ENCODE measurements around the gene F5. TPM values are rescaled to one million over a fixed set of nuclear protein-coding genes. Genes with fewer than 3 reads are reported as not detected.

Gene F5
- total and polyA plus RNA-seq, 2 of the 13 experiments (the other 11 are each of a cell fraction or from before 2014, with no cell fraction given) = 38.3 to 64.0 TPM

DNA sequence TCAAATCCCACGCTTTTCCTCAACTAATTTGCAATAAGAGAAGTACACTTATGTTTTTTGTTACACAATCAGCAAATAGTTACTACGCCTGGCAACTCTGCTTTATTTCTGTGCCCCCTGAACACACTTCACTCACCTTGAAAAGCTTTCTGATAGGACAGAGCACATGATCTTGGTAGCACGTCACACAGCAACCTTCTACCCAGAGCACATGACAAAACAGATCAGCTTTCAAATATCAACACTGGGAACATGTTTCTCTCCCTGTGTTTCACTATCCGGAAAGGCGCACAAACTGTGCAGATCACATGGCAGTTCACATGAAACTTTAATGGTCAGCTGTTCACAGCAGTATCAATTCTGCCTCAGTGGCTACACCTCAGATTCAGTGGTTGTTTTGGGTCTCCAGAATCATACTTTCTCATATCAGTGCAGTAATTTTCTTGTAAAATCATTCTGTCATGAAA, 102.7 kb downstream of the F5 start (continued):
- TF ChIP-seq, protein P1, sequence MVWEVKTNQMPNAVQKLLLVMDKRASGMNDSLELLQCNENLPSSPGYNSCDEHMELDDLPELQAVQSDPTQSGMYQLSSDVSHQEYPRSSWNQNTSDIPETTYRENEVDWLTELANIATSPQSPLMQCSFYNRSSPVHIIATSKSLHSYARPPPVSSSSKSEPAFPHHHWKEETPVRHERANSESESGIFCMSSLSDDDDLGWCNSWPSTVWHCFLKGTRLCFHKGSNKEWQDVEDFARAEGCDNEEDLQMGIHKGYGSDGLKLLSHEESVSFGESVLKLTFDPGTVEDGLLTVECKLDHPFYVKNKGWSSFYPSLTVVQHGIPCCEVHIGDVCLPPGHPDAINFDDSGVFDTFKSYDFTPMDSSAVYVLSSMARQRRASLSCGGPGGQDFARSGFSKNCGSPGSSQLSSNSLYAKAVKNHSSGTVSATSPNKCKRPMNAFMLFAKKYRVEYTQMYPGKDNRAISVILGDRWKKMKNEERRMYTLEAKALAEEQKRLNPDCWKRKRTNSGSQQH (CRISPR knock-in tag; IDR thresholded peaks at IDR 0.05; ENCODE audit: low read depth) = 0 out of 2 replicates have a peak, but pooled peaks have one; percentile 26
- TF ChIP-seq ZNF207 (IDR thresholded peaks at IDR 0.05; ENCODE audit: borderline replicate concordance) (no peak), DNMT1 (CRISPR knock-in tag; IDR thresholded peaks at IDR 0.05) (no peak), HMGA1 (CRISPR knock-in tag; conservative IDR thresholded peaks at IDR 0.05) (no peak), ZSCAN29 (CRISPR knock-in tag; conservative IDR thresholded peaks at IDR 0.05) (no peak), ELF1 (CRISPR knock-in tag; IDR thresholded peaks at IDR 0.05) (0 out of 2 replicates have a peak, but pooled peaks have one; percentile 24), PRPF4 (IDR thresholded peaks at IDR 0.05; ENCODE audit: low read depth, low read length, poor library complexity, severe bottlenecking) (no peak), ZNF446 (CRISPR knock-in tag; IDR thresholded peaks at IDR 0.05) (no peak), JUN (CRISPR knock-in tag; IDR thresholded peaks at IDR 0.05) (no peak), ZNF292 (CRISPR knock-in tag; IDR thresholded peaks at IDR 0.05; ENCODE audit: borderline replicate concordance, low read depth) (no peak), ZNF121 (CRISPR knock-in tag; IDR thresholded peaks at IDR 0.05) (no peak), ZEB1 (IDR thresholded peaks at IDR 0.05; ENCODE audit: insufficient replicate concordance, low read depth) (no peak), TRIM24 (CRISPR knock-in tag; IDR thresholded peaks at IDR 0.05) (no peak)
- TF ChIP-seq, protein P2, sequence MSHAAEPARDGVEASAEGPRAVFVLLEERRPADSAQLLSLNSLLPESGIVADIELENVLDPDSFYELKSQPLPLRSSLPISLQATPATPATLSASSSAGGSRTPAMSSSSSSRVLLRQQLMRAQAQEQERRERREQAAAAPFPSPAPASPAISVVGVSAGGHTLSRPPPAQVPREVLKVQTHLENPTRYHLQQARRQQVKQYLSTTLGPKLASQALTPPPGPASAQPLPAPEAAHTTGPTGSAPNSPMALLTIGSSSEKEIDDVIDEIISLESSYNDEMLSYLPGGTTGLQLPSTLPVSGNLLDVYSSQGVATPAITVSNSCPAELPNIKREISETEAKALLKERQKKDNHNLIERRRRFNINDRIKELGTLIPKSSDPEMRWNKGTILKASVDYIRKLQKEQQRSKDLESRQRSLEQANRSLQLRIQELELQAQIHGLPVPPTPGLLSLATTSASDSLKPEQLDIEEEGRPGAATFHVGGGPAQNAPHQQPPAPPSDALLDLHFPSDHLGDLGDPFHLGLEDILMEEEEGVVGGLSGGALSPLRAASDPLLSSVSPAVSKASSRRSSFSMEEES (CRISPR knock-in tag; IDR thresholded peaks at IDR 0.05) = peak; percentile 87

All from HepG2 (cell line).